Eye (tissue), 1 donor: ENCODE data around the gene SLC7A9.
"Not testable (repeated sequence)": the region's sequence is repeated elsewhere in the genome, so short reads cannot be mapped to it uniquely, and the experiment has no call there.

ENCODE experiments used
- DNase-seq: peaks from one replicate; pipeline ENCODE4 v3.0.0-alpha.2; 2015

SLC7A9 gene

GRCh38 chr19:32869369-32869965, at the start of gene SLC7A9:
SLC7A9 (minus strand) TSS chr19:32869767; CDS start chr19:32868534, 1,233 bp downstream.
- no peak for DNase-seq

DNA sequence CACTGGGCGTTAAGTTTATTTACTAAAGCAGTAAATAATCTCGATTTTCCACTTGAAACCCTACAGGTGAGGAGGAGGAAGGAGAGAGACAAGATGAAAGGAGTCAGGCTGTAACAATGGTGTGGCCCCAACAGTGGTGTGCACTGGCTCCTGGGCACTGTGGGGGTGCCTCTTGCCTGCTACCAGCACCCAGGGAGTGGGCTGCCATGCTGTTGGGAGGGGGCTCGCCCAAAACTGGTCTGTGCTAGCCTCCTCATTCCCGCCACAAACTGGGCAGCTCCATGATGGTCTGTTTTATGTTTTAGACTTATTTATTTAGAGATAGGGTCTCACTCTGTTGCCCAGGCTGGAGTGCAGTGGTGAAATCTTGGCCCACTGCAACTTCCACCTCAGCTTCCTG, 49.8 kb upstream of the SLC7A9 start:
- DNase-seq: no peak

- no peak for DNase-seq
These were observed 48.0 kb upstream of the SLC7A9 start for GRCh38 chr19:32917616-32917996.

- no peak for DNase-seq
These were observed 47.5 kb upstream of the SLC7A9 start for GRCh38 chr19:32916969-32917615.

DNA sequence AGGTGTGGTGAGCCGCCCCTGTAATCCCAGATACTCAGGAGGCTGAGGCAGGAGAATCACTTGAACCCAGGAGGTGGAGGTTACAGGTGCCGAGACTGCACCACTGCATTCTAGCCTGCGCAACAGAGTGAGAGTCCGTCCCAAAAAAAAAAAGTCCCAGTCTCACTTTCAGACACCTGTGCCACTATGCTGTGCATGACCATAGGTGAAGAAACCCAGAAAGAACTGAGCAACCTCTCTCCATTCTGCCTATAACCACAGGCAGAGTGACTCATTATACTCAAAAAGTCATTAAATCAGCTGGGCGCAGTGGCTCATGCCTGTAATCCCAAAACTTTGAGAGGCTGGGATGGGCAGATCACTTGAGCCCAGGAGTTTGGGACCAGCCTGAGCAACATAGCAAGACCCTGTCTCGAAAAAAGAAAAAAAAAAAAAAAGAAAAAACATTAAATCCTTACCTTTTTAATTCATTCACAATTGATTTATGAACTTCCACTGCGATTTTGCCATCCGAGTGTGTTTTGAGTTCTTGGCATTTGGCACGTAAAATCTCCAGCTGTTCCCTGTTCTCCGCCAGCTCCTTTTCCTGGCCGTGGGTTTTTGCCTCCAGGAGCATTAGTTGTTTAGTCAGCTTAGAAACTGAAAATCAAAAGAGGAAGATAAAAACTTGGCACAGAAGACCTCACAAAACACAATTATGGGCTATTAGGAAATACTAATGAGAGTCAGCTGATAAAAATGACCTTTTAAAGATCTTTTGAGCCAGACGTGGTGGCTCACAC, 45.5 kb upstream of the SLC7A9 start:
- no peak for DNase-seq

DNA sequence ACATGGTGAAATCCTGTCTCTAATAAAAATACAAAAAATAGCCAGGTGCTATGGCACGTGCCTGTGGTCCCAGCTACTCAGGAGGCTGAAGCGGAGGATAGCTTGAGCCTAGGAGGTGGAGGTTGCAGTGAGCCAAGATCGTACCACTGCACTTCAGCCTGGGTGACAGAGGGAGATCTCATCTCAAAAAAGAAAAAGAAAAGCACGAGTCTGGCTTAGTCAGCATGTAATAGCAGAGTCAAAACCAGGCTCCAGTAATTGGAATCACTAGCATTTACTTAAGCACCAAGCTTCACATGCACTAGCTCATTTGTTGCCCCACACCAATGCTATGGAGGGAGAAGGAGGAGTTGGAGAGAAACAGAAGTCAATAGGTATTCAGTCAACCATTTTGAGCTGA, 41.9 kb upstream of the SLC7A9 start:
- no peak for DNase-seq

- DNase-seq: no peak
These were observed 41.3 kb upstream of the SLC7A9 start for GRCh38 chr19:32910874-32911273.

- DNase-seq: no peak
These were observed 40.5 kb upstream of the SLC7A9 start for GRCh38 chr19:32910094-32910493.

- DNase-seq: no peak
These were observed 39.7 kb upstream of the SLC7A9 start for GRCh38 chr19:32909257-32909656.

GRCh38 chr19:32908641-32909190, 39.1 kb upstream of the SLC7A9 start:
- DNase-seq: no peak

- DNase-seq: no peak
These were observed 32.9 kb upstream of the SLC7A9 start for GRCh38 chr19:32902448-32902847.

DNA sequence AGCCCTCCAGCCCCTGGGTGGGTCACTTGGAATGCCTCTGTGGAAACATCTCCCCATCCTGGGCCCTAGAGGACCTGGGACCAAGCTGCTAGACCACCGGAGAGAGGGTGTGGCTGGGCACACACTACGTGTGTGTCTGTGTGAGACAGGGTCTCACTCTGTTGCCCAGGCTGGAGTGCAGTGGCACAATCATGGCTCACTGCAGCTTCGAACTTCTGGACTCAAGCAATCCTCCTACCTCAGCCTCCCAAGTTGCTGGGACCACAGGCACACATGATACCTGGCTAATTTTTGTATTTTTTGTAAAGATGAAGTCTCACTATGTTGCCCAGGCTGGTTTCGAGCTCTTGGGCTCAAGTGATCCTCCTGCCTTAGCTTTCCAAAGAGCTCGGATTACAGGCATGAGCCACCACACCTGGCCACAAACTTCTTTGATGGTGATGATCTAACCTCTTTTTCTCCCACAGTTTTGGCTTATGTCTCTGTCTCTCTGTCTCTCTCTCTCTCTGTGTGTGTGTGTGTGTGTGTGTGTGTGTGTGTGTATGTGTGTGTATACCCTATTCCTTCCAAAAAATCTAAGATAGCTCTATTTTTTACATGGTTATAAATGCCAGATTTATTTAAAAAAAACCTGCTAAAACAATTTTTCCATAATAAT, 32.1 kb upstream of the SLC7A9 start:
- DNase-seq: no peak

DNA sequence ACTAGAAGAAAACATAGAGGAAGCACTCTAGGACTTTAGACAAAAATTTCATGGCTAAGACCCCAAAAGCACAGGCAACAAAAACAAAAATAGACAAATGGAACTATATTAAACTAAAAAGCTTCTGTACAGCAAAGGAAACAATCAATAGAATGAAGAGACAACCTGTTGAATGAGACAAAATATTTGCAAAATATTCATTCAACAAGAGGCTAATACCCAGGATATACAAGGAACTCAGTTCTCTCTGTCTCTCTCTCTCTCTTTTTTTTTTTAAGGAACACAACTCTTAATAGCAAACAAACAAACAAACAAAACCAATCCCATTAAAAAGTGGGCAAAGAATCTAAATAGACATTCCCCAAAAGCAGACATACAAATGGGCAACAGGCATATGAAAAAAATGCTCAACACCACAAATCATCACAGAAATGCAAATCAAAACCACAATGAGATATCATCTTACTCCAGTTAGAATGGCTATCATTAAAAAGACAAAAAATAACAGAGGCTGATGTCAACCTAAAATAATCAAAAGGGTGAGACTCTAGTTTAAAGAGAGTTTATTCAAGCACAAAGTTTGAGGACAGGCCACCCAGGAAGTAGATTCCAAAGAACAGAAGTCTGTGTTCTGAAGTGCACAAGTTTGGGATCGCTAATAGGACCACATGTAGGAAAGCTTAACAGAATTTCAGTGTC, 27.1 kb upstream of the SLC7A9 start:
- no peak for DNase-seq

DNA sequence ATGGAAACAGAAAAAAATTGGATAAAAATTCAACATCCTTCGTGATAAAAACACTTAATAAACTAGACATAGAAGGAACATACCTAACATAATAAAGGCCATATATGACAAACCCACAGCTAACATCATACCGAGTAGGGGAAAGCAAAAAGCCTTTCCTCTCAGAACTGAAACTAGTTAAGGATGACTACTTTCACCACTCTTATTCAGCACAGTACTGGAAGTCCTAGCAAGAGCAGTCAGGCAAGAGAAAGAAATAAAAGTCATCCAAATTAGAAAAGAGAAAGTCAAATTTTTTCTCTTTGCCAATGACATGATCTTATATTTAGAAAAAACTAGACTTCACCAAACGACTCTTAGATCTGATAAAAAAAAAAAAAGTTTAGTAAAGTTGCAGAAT, 25.8 kb upstream of the SLC7A9 start:
- DNase-seq: no peak

DNA sequence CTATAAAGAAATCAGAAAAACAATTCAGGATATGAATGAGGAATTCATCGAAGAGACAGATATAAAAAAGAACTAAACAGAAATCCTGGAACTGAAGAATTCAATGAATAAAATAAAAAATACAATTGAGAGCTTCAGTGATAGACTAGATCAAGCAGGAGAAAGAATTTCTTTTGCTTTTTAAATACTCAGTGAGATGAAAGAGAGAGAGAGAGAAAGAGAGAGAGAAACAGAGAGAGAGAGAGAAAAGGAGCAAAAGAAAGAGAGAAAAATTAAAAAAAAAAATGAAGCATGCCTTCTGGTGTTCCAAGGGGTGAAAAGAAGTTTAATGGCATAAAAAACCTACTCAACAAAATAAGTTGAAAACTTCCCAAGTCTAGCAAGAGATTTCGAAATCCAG, 22.0 kb upstream of the SLC7A9 start:
- DNase-seq: peak; percentile 5

GRCh38 chr19:32890841-32891240, 21.3 kb upstream of the SLC7A9 start:
- DNase-seq: no peak

GRCh38 chr19:32890326-32890725, 20.8 kb upstream of the SLC7A9 start:
- no peak for DNase-seq

DNA sequence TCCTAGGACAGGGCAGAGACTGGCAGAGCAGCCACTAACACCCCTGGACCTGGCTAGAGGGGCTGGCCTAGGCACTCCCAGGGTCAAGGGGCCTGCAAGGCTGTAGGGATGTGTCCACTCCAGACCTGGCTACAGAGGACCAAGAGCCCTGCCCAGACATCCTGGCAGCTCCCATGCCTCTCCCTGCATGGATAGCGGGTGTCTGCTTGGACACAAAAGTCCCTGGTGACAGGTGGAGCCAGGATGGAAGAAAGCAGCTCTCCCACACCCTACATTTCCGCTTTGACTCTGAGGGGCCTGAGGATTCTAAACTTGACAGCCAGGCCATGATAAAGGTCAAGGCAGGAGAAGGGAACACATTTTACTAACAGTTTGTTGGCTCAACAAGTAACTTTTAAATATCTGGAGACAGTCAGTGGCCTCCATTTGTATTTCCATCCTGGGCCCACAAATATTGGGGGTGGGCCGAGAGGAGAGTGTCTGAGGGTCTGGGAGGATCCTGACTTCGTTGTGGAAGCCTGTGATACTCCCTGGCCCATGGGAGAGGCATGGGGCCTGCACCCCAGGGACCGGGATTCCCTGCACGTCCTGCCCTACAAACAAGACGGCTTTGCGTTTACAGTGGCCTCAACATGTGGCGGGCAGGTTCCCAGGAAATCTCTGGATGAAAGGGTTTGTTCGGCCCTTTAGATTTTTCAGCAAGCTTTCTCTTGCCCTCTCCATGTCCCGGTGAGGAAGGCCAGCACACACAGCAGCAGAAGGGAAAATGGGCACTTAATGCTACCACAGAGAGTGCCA, 19.8 kb upstream of the SLC7A9 start:
- no peak for DNase-seq

- no peak for DNase-seq
These were observed 18.1 kb upstream of the SLC7A9 start for GRCh38 chr19:32887572-32888215.

DNA sequence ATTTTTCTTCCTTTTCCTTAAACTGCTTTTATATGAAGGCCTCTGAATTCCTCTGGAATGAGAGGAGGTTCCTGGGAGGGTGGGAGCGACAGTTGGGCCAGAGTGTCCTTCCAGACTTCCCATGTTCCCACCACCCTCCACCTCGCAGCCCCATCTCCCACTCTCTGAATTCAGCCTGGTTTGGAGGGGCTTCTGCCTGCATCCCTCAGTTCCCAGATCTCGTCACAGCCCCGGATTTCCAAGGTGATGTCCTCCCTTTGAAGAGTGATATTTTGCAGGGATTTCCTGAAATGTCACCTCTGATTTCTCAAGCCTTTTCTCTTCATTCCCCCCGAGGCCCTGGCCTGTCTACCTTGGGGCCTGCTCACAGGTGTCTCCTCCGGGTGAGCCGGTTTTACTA, 16.7 kb upstream of the SLC7A9 start:
- no peak for DNase-seq

DNA sequence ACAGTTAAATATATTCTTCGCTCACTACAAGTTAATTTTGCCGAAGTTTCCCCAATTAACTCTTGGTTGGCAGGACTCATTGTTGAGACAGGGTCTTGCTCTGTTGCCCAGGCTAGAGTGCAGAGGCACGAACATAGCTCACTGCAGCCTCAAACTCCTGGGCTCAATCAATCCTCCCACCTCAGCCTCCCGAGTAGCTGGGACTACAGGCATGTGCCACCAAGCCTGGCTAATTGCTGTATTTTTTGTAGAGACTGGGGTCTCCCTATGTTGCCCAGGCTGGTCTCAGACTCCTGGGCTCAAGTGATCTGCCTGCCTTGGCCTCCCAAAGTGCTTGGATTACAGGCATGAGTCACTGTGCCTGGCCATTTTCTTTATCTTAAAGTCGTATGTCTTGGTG, 15.7 kb upstream of the SLC7A9 start:
- not testable (repeated sequence) for DNase-seq
